ENCODE data around the gene HUWE1. TPM values are rescaled to one million over a fixed set of nuclear protein-coding genes. Genes with fewer than 3 reads are reported as not detected.

Gene HUWE1
- total RNA-seq, 1 donor from 2014 or later: 241 TPM

DNA sequence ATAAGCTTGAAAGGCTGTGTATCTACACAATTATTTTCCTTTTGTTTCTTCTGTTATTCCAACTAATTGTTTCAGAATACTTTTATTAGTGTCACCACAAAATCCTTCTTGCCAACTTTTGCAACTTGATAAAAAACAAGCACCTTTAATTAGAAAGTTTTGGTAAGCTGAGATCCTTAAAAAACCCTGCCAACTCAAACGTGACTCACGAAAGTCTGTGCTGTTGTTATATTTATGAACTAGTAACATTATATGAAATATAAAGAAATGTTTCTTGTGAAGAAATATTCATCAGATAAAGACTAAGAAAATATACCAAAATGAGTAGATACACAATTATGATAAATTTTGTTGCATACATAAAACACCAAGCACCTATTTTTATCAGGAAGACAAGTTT, 49.0 kb downstream of the HUWE1 start:
- TF ChIP-seq, protein P1, sequence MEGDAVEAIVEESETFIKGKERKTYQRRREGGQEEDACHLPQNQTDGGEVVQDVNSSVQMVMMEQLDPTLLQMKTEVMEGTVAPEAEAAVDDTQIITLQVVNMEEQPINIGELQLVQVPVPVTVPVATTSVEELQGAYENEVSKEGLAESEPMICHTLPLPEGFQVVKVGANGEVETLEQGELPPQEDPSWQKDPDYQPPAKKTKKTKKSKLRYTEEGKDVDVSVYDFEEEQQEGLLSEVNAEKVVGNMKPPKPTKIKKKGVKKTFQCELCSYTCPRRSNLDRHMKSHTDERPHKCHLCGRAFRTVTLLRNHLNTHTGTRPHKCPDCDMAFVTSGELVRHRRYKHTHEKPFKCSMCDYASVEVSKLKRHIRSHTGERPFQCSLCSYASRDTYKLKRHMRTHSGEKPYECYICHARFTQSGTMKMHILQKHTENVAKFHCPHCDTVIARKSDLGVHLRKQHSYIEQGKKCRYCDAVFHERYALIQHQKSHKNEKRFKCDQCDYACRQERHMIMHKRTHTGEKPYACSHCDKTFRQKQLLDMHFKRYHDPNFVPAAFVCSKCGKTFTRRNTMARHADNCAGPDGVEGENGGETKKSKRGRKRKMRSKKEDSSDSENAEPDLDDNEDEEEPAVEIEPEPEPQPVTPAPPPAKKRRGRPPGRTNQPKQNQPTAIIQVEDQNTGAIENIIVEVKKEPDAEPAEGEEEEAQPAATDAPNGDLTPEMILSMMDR (conservative IDR thresholded peaks at IDR 0.05): no peak
- no peak overlapping the region for H3K4me3 Mint-ChIP-seq
- no peaks in the 10 kb centered on the region for H3K4me1 Mint-ChIP-seq
- no peak for DNase-seq (ENCODE audit: low read depth, low spot score)
- H3K9me3 Mint-ChIP-seq: no peaks in the 10 kb centered on the region
- H3K36me3 Mint-ChIP-seq (ENCODE audit: low read depth): peaks cover 8% of the 10 kb centered on the region
- H3K27ac Mint-ChIP-seq (ENCODE audit: unreplicated experiment): no peak overlapping the region
- no peaks in the 10 kb centered on the region for H3K27me3 Mint-ChIP-seq (ENCODE audit: low read depth)

- H3K27me3 Mint-ChIP-seq (ENCODE audit: low read depth): no peaks in the 10 kb centered on the region
- H3K4me1 Mint-ChIP-seq: no peaks in the 10 kb centered on the region
- H3K4me3 Mint-ChIP-seq: no peak overlapping the region
- no peak for DNase-seq (ENCODE audit: low read depth, low spot score)
- peaks cover 17% of the 10 kb centered on the region for H3K36me3 Mint-ChIP-seq (ENCODE audit: low read depth)
- H3K9me3 Mint-ChIP-seq: no peaks in the 10 kb centered on the region
- no peak overlapping the region for H3K27ac Mint-ChIP-seq (ENCODE audit: unreplicated experiment)
- TF ChIP-seq, protein P1 (conservative IDR thresholded peaks at IDR 0.05): no peak
Measured at GRCh38 chrX:53631156-53631555, 55.4 kb downstream of the HUWE1 start.

DNA sequence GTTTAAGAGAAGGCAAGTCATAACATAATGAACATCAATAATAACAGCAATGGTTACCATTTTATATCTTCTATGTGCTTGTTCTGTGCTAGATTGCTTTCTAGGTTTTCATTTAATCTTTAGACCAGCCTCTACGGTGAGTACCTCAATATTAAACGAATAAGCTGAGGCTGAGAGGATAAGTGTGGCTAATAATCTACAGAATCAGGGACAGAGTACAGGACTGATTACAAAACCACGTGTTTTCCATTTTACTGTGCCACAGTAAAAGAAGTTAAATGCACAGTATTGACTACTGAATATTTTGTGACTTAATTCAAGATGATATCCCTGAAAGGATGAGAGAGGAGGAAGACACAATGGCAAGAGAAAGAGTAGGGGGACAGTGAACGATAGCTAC, 56.3 kb downstream of the HUWE1 start:
- Mint-ChIP-seq H3K4me3 (no peak overlapping the region), H3K27me3 (ENCODE audit: low read depth) (no peaks in the 10 kb centered on the region), H3K36me3 (ENCODE audit: low read depth) (peaks cover 17% of the 10 kb centered on the region), H3K4me1 (no peaks in the 10 kb centered on the region), H3K27ac (ENCODE audit: unreplicated experiment) (no peak overlapping the region), H3K9me3 (no peaks in the 10 kb centered on the region)
- TF ChIP-seq, protein P1 (conservative IDR thresholded peaks at IDR 0.05): no peak
- DNase-seq (ENCODE audit: low read depth, low spot score): no peak

- TF ChIP-seq, protein P1 (conservative IDR thresholded peaks at IDR 0.05): no peak
- H3K36me3 Mint-ChIP-seq (ENCODE audit: low read depth): peaks cover 26% of the 10 kb centered on the region
- peaks cover 3% of the 10 kb centered on the region for H3K9me3 Mint-ChIP-seq
- H3K4me1 Mint-ChIP-seq: peaks cover 3% of the 10 kb centered on the region
- H3K27ac Mint-ChIP-seq (ENCODE audit: unreplicated experiment): no peak overlapping the region
- H3K27me3 Mint-ChIP-seq (ENCODE audit: low read depth): no peaks in the 10 kb centered on the region
- no peak for DNase-seq (ENCODE audit: low read depth, low spot score)
- H3K4me3 Mint-ChIP-seq: no peak overlapping the region
Measured at GRCh38 chrX:53622431-53622830, 64.1 kb downstream of the HUWE1 start.

- DNase-seq (ENCODE audit: low read depth, low spot score): no peak
- H3K4me1 Mint-ChIP-seq: peaks cover 13% of the 10 kb centered on the region
- no peak overlapping the region for H3K4me3 Mint-ChIP-seq
- no peak overlapping the region for H3K27ac Mint-ChIP-seq (ENCODE audit: unreplicated experiment)
- no peaks in the 10 kb centered on the region for H3K27me3 Mint-ChIP-seq (ENCODE audit: low read depth)
- TF ChIP-seq, protein P1 (conservative IDR thresholded peaks at IDR 0.05): no peak
- peaks cover 3% of the 10 kb centered on the region for H3K9me3 Mint-ChIP-seq
- H3K36me3 Mint-ChIP-seq (ENCODE audit: low read depth): peaks cover 30% of the 10 kb centered on the region
Measured at GRCh38 chrX:53621418-53621986, 65.0 kb downstream of the HUWE1 start.

All from neural crest cell (in vitro differentiated cells).